Fibroblast of the aortic adventitia (primary cell): ENCODE measurements around the gene HRH2. TPM values are rescaled to one million over a fixed set of nuclear protein-coding genes. Genes with fewer than 3 reads are reported as not detected.

Source experiments
- DNase-seq: peaks from one replicate; pipeline ENCODE4 v3.0.0-alpha.2; 2010; ENCODE audit warnings: low read depth
- H3K4me3 ChIP-seq: 2 replicates; pipeline ENCODE4 v1.5.1; 2011; ENCODE audit warnings: low read depth, mild to moderate bottlenecking, control low read depth, low read length, moderate library complexity
- total RNA-seq: library from RNA; depleted of rRNA; stranded (reverse); fragments of >200 nt; gene quantifications from 2 replicates; pipeline ENCODE4 v1.2.3, GENCODE V29; 2012; ENCODE audit warnings: low replicate concordance
- TF ChIP-seq, protein P1 (sequence below): IDR thresholded peaks from 2 replicates; pipeline ENCODE4 v1.5.1; 2011; ENCODE audit warnings: mild to moderate bottlenecking, low read length, control low read depth, inconsistent platforms; ENCODE audit not compliant: insufficient read depth

The HRH2 gene
- total RNA-seq, 1 donor: under 0.01 TPM

DNA sequence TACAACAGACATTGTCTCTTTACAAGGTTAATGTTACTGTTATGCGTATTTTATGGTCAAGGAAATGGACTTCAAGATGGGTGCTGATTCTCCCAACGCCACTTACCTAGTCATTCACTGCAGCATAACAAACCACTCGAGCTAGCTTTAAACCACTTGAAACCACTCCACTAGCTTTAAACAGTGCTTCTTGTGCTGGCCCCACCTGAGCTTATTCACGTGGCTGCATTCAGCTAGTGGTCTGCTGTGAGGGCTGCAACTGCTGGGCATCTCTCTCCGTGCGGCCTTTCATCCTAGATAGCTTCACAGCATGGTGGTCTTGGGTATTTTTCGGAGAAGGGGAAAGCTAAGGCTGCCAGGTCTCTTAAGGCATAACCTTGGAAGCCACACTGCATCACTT lies 3.5 kb upstream of the HRH2 start:
- H3K4me3 ChIP-seq: no peak overlapping the region
- TF ChIP-seq, protein P1, sequence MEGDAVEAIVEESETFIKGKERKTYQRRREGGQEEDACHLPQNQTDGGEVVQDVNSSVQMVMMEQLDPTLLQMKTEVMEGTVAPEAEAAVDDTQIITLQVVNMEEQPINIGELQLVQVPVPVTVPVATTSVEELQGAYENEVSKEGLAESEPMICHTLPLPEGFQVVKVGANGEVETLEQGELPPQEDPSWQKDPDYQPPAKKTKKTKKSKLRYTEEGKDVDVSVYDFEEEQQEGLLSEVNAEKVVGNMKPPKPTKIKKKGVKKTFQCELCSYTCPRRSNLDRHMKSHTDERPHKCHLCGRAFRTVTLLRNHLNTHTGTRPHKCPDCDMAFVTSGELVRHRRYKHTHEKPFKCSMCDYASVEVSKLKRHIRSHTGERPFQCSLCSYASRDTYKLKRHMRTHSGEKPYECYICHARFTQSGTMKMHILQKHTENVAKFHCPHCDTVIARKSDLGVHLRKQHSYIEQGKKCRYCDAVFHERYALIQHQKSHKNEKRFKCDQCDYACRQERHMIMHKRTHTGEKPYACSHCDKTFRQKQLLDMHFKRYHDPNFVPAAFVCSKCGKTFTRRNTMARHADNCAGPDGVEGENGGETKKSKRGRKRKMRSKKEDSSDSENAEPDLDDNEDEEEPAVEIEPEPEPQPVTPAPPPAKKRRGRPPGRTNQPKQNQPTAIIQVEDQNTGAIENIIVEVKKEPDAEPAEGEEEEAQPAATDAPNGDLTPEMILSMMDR: no peak

DNA sequence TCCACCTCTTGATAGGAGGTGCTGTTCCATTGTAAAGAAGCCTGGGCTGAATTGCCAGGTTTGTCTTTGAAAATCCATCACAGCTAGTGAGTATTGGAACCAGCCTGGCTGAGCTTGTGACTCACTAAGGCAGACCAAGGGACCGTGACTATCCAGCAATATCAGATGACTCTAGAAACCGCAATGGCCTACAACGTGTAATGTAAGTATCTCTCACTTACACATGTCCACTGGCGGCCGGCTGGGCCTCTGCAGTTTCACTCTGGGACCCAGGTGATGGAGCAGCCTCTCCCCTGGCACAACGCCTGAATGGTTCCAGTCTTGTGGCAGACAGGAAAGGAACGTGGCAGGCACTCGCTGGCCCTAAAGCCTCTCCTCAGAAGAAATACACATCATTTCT lies 3.1 kb upstream of the HRH2 start:
- no peak for DNase-seq
- TF ChIP-seq, protein P1: no peak
- H3K4me3 ChIP-seq: no peak overlapping the region

More for the DNA sequence above, 3.5 kb upstream of the HRH2 start:
- no peak for DNase-seq

DNA sequence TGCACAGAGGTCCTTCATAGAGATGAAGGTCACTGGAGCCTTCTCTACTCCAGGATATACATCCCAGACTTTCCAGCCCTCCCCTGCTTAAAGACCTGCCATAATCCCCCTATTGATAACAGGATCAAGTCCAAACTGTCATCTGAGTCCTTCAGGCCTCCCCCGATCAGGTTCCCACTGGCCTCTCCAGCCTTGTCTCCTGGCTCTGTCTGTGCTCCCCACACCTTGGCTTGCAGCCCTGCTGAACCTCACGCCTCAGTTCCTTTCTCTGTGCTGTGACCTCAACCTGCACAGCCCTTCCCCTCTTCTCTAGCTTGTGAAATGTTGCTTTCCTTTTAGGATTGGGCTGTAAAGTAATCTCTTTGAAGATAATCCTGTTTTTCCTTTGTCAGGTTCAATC lies 2.5 kb upstream of the HRH2 start:
- H3K4me3 ChIP-seq: no peak overlapping the region
- TF ChIP-seq, protein P1: no peak
- DNase-seq: no peak

- DNase-seq: no peak
- H3K4me3 ChIP-seq: no peak overlapping the region
- TF ChIP-seq, protein P1: no peak
These were observed 905 bp upstream of the HRH2 start for GRCh38 chr5:175656966-175657365.

- H3K4me3 ChIP-seq: no peak overlapping the region
- TF ChIP-seq, protein P1: no peak
- no peak for DNase-seq
These were observed 651 bp downstream of the HRH2 start for GRCh38 chr5:175658299-175659145.

DNA sequence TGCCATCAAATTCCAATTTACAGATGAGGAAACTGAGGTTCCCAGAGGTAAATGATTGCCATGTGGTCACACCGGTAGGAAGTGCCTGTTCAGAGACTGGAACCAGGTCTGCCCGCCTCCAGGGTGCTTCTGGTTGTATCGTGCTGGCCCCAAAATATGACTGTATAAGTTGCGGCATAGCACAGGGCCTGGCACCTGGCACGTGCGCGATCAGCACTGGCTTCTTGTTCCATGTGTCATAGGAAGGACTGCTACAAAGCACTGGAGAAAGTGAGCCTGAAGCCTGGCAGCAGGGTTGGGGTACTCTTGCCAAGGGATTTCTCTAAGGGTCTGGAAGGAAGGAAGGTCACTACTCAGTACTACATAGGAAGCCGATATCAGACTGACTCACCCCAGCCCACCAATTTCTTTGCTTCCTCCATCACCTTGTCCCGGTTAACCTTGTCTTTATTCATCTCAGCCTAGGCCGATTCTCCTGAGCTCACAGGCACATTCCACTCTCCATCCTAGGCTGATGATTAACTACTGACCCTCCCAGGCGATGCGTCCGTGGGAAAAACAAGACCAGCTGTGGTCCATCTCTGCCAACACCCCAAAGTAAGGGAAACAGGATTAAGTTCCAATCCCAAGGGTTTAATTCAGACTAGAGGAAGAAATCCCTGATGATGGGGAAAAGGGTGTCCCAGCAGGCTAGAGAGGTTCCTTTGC lies 1.8 kb downstream of the HRH2 start:
- TF ChIP-seq, protein P1: no peak
- DNase-seq: no peak
- no peak overlapping the region for H3K4me3 ChIP-seq
